ENCODE data around the gene CPNE5. TPM values are rescaled to one million over a fixed set of nuclear protein-coding genes. Genes with fewer than 3 reads are reported as not detected.

Gene CPNE5
- total RNA-seq, 1 experiment from 2014 or later: not detected

DNA sequence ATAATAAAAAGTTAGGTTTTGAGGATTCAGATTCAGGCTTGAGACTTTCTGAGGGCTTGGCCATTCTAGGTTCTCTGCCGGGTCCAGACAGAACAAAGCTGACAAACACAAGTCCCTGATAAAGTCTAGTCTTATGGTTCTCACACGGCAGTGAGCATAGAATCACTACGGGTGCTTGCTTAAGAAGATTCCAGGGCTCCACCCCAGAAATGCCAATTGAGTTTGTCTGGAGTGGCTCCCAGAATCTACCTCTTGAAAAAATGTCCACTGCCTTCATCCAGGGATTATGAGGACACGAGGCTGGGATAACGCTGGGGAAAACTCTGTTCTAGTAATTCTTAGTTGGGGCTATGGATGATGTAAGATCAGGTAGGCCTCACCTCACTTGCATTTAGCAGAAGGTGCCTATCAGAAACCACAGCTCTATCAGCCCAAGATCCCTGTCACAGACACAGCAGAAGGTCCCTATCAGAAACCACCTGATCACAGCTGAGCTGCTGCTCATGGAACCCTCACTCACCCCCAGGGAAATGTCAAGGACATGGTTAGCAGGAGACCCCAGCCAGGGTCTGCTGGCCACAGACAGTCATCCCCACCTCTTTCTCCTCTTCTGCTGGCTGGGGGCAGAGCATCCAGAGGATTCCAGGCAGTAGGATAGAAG is 89.3 kb downstream of the CPNE5 start:
- no peak for DNase-seq (ENCODE audit: low read depth)

DNA sequence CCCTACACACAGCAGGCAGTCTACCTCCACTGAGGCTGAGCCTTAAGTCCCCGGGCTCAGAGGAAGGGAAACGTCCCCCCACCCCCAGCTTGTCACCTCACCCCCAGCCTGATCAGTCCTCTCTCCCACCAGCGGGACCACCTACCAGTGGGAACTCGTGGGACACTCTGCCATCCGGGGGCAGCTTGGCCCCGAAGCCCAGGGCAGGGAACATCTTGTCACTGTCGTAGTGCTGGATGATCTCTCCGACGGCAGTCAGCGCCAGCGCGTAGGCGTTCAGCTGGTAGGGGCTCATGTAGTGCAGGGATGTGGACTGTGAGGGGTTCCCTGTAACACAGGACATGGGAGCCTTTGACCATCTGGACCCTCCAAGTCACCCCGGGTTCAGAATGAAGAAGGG is 93.0 kb downstream of the CPNE5 start:
- DNase-seq (ENCODE audit: low read depth): no peak

DNA sequence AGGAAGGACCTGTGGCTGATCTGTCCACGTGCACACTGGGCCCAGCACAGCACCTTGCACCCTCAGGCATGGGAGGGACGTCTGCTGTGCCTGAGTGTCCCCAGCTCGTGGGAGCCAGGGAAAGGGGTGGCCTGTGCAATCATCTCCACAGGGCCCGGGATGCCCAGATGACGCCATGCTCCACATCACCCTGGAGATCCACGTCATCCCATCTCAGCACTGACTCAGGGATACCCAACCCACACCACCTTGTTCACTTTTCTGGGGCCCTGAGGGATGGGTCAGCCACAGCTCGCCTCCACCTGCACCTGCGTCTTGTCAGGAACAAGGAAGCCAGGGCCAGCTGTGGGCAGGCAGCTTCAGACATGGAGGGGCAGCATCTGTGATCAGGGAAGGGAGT is 93.4 kb downstream of the CPNE5 start:
- no peak for DNase-seq (ENCODE audit: low read depth)

DNA sequence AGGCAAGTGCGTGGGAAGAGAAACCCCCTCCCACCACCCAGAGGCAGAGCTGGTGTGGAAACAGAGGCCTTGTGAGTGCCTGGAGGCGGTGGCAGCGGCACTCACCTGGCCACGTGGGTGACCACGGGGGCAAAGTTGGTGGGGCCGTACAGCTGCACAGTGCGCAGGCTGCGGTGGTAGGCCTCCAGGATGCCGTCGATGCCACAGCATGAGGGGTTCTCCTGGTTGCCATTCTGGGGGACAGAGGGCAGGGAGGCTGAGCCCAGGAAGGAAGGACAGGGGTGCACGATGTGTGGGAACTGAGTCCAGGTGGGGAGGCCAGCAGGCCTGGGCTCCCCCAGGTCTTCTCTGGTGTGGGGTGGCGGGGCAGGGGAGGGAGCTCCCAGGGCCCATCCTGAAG is 94.0 kb downstream of the CPNE5 start:
- no peak for DNase-seq (ENCODE audit: low read depth)

- DNase-seq (ENCODE audit: low read depth): no peak
Observed at GRCh38 chr6:36744304-36744673, 95.0 kb downstream of the CPNE5 start.

DNA sequence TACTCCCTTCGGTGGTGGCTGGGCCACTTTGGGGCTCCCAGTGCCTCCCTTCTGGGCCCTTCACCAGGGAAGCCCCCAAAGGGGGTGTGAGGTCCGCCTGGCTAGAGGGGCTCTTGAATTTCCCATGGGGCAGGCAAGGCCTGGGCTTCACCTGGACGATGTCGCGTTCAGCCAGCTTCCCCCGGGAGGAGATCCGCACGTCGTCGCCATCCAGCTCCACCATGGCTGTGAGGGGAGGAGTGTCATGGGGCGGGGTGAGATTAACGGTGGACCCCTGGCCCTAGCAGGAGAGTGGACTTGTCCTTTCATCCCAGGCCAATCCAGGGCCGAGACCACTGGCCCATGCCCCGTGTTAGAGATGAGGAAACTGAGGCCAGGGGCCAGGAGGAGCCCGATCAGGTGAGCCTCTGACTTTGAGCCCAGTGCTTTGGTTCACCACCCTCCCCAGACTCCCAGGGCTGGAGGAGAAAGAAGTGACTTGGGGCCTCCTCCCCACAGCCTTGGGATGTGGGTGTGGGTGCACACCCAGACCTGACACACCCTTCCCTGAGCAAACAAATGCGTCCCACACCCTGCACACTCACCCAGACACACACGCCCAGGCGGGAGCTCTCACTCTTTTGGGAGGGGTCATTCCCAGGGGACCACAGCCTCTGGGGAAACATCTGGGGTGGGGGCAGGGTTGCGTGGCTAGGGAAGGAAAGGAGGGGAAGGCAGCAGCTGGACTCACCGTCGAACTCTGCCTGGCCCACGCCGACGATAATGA is 95.5 kb downstream of the CPNE5 start:
- DNase-seq (ENCODE audit: low read depth): no peak

GRCh38 chr6:36743032-36743431 is 96.2 kb downstream of the CPNE5 start:
- DNase-seq (ENCODE audit: low read depth): no peak

DNA sequence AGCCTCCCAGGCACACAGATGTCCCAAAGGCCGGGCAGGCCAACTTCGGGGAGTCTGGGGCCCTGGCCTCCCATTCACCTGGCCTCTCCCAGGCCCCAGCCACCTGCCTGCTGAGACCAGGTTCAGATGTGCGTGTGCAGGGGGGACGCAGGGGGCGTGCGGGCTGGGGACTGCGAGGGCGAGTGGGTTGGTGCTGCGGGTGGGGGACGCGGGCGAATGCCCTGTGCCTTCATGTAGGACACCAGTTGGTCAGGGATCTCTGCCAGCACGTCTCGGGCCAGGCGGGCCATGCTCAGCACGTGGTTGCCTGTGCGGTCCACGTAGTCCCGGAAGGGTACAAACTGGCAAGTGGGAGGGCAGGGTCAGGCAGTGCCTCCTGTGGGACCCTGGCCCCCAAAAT is 97.1 kb downstream of the CPNE5 start:
- no peak for DNase-seq (ENCODE audit: low read depth)

GRCh38 chr6:36740818-36741179 is 98.4 kb downstream of the CPNE5 start:
- DNase-seq (ENCODE audit: low read depth): no peak

GRCh38 chr6:36739947-36740817 is 99.1 kb downstream of the CPNE5 start:
- DNase-seq (ENCODE audit: low read depth): no peak

GRCh38 chr6:36738108-36738507 is 101.1 kb downstream of the CPNE5 start:
- no peak for DNase-seq (ENCODE audit: low read depth)

DNA sequence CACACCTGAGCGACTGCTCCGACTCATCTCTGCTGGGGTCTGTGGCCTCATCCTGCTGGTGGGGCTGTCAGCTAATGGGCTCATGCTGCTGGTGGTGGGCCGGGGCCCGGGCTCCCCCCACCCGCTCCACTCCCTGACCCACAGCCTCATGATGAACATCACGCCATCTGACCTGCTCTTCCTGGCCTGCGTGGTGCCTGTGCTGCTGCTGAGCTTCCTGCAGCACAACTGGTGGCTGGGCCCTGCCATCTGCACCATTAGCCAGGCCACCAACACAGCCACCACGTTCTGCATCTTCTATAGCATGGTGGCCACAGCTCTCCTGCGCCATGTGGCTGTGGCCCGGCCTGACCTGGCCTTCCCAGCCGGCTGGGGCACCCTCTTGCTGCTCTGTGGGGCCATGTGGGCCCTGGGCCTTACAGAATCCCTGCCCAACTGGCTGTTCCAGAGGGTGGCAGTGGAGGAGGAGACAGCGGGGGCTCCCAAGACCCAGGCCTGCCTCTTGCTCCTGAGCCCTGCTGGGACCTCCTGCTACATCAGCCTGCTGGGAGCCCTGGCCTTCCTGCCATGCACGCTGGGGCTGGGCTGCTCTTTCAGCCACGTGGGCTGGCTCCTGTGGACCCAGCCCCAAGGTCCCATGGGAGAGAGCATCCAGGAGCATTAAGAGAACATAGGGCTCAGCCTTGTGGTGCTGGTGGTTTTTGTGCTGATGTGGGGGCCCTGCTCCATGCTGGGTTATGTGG is 102.0 kb downstream of the CPNE5 start:
- no peak for DNase-seq (ENCODE audit: low read depth)

DNA sequence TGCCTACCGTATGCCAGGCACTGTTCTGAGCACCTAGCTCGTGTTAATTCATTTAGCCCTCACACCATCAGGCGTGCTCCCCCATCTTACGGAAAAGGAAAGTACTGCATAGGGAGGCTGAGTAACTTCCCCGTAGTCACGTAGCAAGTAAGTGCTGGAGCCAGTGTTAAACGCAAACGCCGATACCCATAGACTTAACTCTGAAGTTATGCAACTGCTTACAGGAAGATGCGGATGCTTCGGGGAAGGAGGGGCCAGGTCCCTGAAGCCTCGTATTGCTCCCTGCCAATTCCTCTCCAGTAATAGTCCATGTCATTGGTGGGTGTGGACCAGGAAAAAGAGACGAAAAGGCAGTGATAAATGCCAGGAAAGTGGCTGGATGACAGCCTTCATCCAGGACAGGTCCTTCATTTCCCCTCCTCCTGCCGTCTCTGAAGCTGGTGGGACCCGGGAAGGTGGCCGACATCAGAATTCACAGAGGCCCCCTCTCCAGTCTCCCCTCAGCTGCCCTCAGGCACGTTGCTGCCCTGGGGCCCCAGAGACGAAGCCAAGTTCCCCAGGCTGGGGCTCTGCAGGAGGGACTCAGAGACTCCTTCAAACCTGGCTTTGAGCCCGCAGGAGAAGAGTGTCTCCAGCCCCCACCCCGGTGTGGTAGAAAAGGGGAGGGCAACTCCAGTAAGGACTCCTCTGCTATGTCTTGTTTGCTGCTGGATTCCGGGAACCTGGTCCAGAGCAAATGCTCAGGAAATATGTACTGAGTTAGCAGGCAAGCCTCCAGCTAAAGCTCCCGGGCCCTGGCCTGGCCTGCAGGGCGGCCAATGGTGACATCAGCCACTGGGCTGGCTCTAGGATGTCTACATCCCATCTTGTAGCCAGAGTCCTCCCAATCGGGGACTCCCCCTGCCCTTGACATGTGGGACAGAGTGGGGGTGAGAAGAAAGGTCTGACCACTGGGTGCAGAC is 103.9 kb downstream of the CPNE5 start:
- peak; percentile 14 for DNase-seq (ENCODE audit: low read depth)

DNA sequence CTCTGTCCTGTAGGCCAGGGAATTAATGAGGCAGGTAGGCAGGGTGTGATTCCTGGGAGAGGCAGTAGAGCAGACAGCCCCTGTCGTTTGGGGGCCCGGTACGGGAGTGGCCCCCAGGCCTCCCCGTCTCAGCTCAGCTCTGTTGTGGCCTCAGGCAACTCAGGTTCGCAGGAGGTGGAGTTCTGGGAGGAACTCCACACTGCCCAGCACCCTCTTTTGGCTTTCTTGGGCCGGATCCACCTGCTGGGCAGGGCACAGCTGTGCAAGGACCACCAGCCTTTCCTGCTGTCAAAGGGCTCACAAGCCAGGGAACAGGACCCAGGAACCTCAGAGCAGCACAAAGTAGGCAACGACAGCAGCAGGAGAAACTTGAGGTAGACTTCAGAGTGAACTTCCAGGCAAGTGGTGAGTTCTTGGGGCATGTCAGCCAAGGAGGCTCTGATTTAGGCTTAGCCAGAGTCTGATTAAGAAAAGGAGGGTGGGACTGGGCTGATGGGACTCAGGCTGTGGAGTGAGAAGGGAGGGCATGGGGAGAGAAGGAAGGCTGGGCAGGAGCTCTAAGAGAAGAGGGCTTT is 104.7 kb downstream of the CPNE5 start:
- DNase-seq (ENCODE audit: low read depth): no peak

DNA sequence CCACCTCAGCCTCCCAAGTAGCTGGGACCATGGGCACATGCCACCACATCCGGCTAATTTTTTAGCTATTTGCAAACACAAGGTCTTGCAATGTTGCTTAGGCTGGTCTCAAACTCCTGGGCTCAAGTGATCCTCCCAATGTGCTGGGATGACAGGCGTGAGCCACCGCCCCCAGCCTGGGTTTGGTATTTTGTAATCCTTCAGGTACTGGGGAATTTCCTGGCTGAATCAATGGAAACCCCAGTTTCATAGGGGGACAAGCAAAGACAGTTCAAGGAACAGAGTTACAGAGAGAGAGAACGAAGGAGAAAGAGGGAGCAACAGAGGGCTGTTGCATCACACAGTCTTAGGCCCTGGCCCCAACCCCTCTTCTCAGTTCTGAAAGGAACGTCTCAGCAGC is 105.9 kb downstream of the CPNE5 start:
- no peak for DNase-seq (ENCODE audit: low read depth)

DNA sequence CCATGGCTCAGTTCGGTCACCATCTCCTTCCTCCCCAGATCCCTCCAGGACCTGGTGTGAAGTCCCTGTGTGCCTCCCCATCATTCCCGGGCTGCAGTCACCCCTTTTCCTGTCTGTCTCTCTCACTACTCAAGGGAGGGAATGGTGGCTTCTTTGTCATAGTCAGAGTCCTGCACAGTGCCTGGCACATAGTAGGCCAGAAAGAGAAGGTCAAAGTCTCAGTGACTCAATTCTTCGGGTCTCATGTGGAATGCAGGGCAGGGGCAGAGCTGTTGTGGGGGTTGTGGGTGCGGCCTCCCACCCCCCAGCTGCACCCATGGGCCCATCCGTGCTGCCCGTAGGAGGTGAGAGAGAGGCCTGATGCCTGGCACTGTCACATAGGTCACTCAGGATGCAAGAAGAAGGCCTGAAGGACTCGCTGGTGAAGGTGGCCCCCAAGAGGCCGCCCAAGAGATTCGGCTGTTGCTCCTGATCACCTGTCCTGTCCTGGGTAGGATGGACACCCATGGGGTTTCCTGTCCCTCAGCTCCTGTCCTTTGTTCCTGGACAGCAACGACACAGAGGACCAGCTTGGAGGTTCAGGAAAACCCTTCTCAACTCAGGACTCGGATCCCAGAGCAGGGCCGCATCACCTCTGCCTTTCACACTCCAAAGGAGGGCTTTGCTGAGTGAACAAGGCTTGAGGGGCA is 107.5 kb downstream of the CPNE5 start:
- DNase-seq (ENCODE audit: low read depth): no peak

DNA sequence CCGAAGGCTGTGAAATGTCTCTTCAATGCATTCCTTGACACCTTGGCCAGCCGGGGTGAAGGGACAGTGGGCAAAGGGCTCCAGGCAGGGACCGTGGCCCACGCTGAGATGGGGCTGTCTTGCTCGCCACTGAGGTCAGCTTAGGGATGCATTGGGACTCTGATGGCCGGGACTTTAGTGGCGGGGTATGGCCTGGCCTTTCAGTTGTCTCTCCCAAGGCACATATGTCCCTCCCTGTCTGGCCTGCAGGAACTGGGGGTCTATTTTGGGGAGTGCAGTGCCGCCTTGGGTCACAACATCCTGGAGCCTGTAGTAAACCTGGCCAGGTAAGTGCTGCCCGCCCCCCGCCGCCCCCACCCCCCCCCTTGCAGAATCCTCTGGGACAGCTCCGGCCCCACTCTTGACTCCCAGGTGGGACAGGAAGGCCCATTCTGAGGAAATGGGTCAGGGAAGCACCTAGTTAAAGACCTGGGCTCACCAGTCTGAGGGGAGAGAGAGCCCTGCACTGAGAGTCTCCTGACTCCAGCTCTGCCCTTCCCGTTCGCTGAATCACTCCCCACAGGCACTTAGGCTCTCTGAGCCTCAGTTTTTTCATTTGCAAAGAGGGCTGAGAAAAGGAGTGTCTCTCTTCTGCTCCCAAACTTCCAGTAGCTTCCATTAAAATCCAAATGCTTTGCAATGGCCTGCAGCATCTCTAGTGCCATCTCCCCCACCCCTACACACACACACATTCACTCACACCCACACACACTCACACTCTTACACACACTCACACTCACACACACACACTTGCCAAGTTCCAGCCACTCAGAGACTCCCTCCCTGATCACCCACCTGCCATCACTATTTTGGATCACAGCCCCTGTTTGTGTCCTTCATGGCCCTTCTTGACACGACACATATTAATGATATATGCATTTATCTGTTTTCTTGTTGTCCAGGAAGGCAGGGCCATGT is 108.5 kb downstream of the CPNE5 start:
- no peak for DNase-seq (ENCODE audit: low read depth)

GRCh38 chr6:36729161-36729524 is 110.1 kb downstream of the CPNE5 start:
- DNase-seq (ENCODE audit: low read depth): peak; percentile 36
